PC-9 (cell line): ENCODE data around the gene SFSWAP.

Experiments used
- EZH2 ChIP-seq: fragments of 200-600 bp; sonication (generic); IDR thresholded peaks from 2 replicates; pipeline ENCODE4 v1.8.0; 2017; ENCODE audit warnings: antibody characterized with exemption, low read depth
- TF ChIP-seq, protein P1 (sequence below): fragments of 200-600 bp; sonication (generic); conservative IDR thresholded peaks from 2 replicates; pipeline ENCODE4 v1.6.1; 2017; ENCODE audit warnings: mixed run types, antibody characterized with exemption, mild to moderate bottlenecking, moderate library complexity

- TF ChIP-seq, protein P1, sequence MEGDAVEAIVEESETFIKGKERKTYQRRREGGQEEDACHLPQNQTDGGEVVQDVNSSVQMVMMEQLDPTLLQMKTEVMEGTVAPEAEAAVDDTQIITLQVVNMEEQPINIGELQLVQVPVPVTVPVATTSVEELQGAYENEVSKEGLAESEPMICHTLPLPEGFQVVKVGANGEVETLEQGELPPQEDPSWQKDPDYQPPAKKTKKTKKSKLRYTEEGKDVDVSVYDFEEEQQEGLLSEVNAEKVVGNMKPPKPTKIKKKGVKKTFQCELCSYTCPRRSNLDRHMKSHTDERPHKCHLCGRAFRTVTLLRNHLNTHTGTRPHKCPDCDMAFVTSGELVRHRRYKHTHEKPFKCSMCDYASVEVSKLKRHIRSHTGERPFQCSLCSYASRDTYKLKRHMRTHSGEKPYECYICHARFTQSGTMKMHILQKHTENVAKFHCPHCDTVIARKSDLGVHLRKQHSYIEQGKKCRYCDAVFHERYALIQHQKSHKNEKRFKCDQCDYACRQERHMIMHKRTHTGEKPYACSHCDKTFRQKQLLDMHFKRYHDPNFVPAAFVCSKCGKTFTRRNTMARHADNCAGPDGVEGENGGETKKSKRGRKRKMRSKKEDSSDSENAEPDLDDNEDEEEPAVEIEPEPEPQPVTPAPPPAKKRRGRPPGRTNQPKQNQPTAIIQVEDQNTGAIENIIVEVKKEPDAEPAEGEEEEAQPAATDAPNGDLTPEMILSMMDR = peak; percentile 60
- no peak for TF ChIP-seq EZH2
These were observed 119.5 kb downstream of the SFSWAP start for GRCh38 chr12:131830335-131830913.
